CMK (cell line): ENCODE measurements around the gene OTOP1.
"Not testable (repeated sequence)": the region's sequence is repeated elsewhere in the genome, so short reads cannot be mapped to it uniquely, and the experiment has no call there.

Source experiments
- DNase-seq: peaks from one replicate; pipeline ENCODE4 v3.0.0-alpha.2; 2010; ENCODE audit warnings: low read depth

OTOP1 gene

DNA sequence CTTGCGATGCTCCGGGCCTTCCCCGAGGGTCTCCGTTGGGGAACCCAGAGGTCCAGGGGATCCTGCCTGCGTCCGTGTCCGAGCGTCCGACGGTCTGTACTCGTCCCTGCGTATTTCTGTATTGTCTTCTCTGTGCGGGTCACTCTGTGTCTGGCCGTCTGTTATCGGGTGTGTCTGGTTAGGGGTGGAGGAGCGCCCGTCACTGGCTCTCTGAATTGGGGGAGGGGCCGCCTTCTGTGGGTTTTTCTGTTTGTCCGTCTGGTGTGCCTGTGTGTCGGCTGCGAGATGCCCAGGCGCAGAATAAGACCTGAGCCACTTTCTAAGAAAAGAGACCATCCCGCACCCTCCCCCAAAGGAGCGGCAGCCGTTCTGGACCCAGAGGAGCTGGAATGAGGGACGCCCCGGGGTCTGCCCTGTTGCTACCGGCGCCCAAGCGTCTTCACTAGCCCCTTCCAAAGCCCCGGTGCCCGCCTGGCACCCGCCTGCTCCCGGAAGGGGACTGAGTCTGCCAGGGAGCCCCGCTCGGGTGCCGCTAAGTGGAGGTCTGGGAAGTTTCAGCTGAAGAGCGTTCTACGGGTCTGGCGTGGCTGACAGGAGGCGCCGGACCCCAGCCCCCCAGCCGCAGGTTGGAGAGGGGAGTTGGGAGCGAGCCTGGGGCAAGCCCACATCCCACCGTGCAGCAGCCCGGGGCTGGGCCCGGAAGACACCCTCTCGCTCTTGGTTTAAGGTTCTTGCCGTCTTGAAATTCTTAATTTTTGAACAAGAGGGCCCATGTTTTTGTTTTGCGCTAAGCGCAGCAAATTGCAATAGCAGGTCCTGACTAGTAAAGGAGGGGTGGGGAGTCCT is 1.0 kb upstream of the OTOP1 start:
- DNase-seq = no peak

DNA sequence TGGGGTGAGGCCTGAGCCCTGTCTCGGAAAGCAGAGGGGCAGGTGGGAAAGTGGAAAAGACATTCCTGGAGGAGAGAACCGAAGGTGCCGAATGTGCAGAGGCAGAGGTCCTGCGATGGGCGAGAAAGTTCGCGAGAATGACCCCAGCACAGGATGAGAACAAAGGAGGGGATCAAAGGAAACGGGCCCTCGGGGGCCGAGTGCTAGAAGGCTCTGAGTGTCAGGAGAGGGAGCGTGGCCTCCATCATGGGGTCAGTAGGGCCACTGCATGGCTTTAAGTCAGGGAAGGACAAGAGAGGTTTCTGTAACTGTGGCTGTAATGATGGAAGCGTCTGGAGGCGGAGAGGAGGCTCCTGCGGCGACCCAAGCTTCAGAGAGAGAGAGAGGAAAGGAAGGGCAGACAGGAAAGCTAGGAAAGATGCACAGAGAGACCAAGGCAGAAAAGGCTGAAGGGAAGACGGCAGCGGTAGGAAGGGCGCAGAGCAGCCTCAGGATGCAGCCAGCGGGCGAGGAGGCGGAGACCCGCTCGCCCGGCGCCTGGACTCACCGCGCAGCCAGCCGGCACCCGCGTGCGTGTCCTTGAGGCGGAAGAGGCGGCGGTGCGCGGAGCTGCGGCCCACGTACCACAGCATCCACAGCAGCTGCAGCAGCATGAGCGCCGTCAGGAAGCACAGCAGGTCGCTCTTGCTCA is 669 bp downstream of the OTOP1 start:
- DNase-seq = no peak

DNA sequence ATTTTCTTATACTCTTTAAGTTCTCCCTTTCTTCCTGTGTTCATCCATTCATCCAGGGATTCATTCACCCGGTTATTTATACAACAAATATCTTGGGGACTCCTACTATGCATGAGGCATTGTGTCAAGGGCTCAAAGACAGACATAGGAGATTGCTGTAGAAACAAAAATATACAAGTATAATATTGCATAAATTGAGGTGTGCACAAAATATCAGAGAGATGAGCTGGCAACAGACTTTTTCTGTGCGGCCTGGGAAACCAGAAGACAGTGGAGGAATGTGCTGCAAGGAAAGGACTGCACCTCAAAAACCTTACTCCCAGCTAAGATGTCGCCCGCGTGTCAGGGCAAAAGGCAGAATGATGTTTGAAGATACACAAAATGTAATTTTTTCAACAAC is 9.6 kb downstream of the OTOP1 start:
- DNase-seq = no peak

DNA sequence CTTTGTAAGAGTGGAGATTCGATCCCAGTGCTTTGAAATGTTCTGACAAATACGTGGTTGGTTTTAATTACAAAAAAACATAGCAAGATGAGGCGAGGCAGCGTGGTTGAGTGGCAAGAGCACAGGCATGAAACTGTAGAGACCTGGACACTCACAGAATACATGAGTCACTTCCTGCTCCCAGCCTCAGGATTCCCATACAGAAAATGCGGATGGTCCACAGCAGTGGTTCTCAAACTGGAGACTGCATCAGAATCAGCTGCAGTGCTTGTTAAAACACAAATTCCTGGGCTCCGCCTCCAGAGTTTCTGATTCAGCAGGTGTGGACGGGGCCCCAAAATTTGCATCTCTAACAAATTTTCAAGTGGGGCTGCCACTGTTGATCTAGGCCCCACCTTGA is 10.1 kb downstream of the OTOP1 start:
- DNase-seq = no peak

DNA sequence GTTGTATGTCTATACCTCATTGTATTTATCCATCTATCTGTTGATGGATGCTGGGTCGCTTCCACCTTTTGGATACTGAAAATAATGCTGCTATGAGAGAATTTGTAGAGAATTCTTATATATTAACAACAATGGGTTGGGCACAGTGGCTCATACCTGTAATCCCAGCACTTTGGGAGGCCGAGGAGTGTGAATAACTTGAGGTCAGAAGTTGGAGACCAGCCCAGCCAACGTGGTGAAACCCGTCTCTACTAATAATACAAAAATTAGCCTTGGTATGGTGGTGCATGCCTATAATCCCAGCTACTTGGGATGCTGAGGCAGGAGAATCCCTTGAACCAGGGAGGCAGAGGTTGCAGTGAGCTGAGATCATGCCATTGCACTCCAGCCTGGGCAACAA is 13.1 kb downstream of the OTOP1 start:
- DNase-seq = not testable (repeated sequence)

GRCh38 chr4:4206204-4206603 is 20.5 kb downstream of the OTOP1 start:
- peak; percentile 1 for DNase-seq

- DNase-seq = no peak
Observed at GRCh38 chr4:4204401-4204745, 22.4 kb downstream of the OTOP1 start.

DNA sequence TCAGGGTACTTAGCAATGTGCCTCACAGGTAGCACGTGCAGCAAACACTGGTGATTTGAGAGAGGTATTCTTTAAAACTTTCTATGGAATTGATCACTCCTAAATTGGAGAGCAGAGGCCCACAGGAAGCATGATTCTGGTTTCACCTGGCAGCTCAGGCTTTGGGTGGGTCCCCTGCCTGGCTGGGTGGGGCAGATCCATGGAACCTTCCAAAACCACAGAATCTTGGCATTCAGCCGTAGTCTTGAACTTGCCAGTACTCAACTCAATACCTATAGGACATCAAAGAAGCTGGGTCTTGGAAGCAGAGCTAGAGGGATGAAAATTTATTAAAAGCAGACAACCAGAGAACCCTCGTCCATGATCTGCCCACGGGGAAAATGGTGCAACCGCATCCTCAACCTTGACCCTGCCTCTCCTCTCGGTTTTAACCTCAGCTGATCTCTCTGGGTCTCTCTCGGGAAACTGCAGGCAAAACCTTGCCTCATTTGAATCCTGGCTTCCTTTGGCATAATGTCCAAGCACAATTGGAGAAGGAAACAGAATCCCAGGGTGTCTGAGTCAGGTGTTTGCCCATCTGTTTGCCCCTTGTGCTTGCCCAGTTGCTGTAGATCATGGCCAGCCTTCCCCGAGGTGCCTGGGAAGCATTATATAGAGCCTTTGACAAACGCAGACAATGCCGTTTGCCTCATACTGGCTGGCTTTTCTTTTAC is 22.9 kb downstream of the OTOP1 start:
- no peak for DNase-seq

GRCh38 chr4:4202510-4202909 is 24.2 kb downstream of the OTOP1 start:
- DNase-seq = no peak

- no peak for DNase-seq
Observed at GRCh38 chr4:4200624-4201023, 26.1 kb downstream of the OTOP1 start.

- no peak for DNase-seq
Observed at GRCh38 chr4:4195354-4195753, 31.4 kb downstream of the OTOP1 start.

- DNase-seq = not testable (repeated sequence)
Observed at GRCh38 chr4:4188557-4188956, 38.2 kb downstream of the OTOP1 start.

DNA sequence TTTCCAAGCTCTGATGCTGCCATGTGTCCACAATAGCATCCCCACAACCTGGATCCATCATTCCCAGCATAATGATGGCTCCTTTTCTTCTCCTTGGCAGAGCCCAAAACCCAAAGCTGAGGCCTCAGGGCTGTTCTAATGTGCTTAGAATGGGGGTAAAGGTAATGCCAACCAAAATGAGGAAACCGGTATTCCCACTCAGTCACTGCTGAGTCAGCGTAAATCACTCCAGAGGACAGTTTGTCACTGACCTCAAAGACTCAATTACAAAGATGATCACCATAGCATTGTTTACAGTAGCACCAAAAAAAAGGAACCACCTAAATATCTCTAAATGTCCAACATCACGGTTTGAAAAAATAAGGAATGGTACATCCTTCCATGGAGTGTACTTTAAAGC is 41.2 kb downstream of the OTOP1 start:
- no peak for DNase-seq

GRCh38 chr4:4182835-4183568 is 43.7 kb downstream of the OTOP1 start:
- DNase-seq = peak; percentile 0

- DNase-seq = no peak
Observed at GRCh38 chr4:4170596-4171150, 56.1 kb downstream of the OTOP1 start.

GRCh38 chr4:4167981-4168780 is 58.5 kb downstream of the OTOP1 start:
- DNase-seq = not testable (repeated sequence)

GRCh38 chr4:4166986-4167385 is 59.7 kb downstream of the OTOP1 start:
- not testable (repeated sequence) for DNase-seq

GRCh38 chr4:4165701-4166392 is 60.9 kb downstream of the OTOP1 start:
- DNase-seq = not testable (repeated sequence)

- not testable (repeated sequence) for DNase-seq
Observed at GRCh38 chr4:4164532-4165173, 62.1 kb downstream of the OTOP1 start.

DNA sequence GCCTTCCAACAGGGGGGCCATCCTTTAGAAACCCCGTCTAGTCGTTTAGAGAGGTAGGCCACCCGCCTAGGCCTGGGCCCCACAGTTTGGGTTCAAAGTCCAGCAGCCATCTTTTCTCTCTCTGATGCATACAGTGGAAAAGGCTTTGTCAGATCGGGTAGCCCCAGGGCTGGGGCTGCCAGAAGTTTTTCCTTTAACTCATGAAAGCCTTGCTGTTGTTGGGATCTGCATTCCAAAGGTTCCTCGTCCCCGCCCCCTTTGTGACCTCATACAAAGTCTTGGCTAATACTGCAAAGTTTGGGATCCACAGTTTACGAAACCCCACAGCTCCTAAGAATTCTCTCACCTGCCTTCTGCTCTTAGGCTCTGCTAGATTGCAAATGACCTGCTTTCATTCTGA is 64.5 kb downstream of the OTOP1 start:
- DNase-seq = not testable (repeated sequence)
